Endothelial cell of umbilical vein (primary cell): ENCODE data around the gene PECR.

Experiments used
- EZH2 ChIP-seq: IDR thresholded peaks from 2 replicates; pipeline ENCODE4 v1.6.1; 2012; ENCODE audit warnings: borderline replicate concordance, low read depth, mild to moderate bottlenecking, moderate library complexity, low read length, inconsistent platforms; ENCODE audit not compliant: severe bottlenecking
- FOS ChIP-seq: IDR thresholded peaks from 2 replicates; pipeline ENCODE4 v1.6.1; 2011; ENCODE audit warnings: mild to moderate bottlenecking, low read length, moderate library complexity, borderline replicate concordance; ENCODE audit not compliant: insufficient read depth
- JUN ChIP-seq: IDR thresholded peaks from 2 replicates; pipeline ENCODE4 v1.6.1; 2011; ENCODE audit warnings: borderline replicate concordance, low read depth; ENCODE audit not compliant: insufficient read length, insufficient read depth
- POLR2A ChIP-seq: IDR thresholded peaks from 2 replicates; pipeline ENCODE4 v1.6.1; 2012; ENCODE audit warnings: low read depth, mild to moderate bottlenecking, control low read depth, low read length
- POLR2AphosphoS5 ChIP-seq: IDR thresholded peaks from 2 replicates; pipeline ENCODE4 v1.6.1; 2012; ENCODE audit warnings: low read depth, mild to moderate bottlenecking, control low read depth, low read length, moderate library complexity; ENCODE audit not compliant: insufficient read depth
- TF ChIP-seq, protein P1 (sequence below), 2 donors: IDR thresholded peaks; 1 replicate in 1 of 2; 2 replicates in 1 of 2; pipeline ENCODE4 v1.5.1; 2011; ENCODE audit warnings: low read length in 2 of 2, mild to moderate bottlenecking in 2 of 2, moderate library complexity in 2 of 2, control low read depth in 1 of 2, inconsistent platforms in 1 of 2, low read depth in 1 of 2; ENCODE audit not compliant: insufficient read depth in 1 of 2; ENCODE audit errors: extremely low read depth in 1 of 2

GRCh38 chr2:216114714-216115531 is 33.3 kb upstream of the PECR start:
- TF ChIP-seq, protein P1, sequence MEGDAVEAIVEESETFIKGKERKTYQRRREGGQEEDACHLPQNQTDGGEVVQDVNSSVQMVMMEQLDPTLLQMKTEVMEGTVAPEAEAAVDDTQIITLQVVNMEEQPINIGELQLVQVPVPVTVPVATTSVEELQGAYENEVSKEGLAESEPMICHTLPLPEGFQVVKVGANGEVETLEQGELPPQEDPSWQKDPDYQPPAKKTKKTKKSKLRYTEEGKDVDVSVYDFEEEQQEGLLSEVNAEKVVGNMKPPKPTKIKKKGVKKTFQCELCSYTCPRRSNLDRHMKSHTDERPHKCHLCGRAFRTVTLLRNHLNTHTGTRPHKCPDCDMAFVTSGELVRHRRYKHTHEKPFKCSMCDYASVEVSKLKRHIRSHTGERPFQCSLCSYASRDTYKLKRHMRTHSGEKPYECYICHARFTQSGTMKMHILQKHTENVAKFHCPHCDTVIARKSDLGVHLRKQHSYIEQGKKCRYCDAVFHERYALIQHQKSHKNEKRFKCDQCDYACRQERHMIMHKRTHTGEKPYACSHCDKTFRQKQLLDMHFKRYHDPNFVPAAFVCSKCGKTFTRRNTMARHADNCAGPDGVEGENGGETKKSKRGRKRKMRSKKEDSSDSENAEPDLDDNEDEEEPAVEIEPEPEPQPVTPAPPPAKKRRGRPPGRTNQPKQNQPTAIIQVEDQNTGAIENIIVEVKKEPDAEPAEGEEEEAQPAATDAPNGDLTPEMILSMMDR (IDR thresholded peaks at IDR 0.05; ENCODE audit: extremely low read depth in 1 of 2, insufficient read depth in 1 of 2, low read depth in 1 of 2, low read length in 2 of 2): peak; percentile 84 to 95
- peak; percentile 86 for TF ChIP-seq POLR2A
- TF ChIP-seq POLR2AphosphoS5: peak; percentile 89
- no peak for TF ChIP-seq JUN
- no peak for TF ChIP-seq EZH2
- TF ChIP-seq FOS: no peak
